ENCODE data around the gene TSHZ1.

Gene TSHZ1

DNA sequence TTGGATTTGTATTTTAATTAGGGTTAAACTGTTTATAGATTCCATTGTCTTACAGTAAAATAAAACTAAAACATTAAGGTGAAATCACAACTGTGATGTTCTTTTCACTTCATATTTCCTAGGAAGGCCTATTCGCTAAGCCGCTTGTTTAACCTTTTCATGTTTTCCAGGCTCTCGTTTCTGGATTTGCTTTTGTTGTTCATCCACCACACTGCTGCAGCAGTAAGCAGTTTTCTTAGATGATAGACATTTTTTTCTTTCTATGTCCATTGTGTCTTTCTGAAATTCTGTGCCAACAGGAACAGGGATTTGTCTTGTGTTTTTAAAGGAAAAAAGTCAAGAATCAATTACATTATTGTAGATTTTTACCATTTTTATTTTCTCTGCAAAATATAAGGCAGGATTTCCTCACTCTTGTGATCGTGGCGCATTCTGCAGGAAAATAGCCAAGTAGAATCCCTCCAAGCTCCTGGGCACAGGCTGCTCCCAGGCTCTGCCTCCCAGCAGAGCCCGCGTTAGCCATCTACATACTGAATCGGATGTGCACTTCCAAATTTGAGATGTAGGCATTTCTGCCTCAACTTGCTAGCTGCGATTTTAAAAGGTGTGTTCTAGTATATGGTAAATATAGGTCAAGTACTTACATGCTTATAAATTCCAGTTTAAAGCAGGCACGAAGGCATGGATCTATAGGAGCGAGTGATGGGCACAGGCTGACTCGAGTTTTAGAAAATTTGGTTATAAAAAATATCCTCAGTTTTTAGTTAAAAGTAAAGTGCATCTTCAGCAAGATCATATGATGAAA is 10.2 kb downstream of the TSHZ1 start:
- no peak for DNase-seq (ENCODE audit: low read depth in 2 of 2)

DNA sequence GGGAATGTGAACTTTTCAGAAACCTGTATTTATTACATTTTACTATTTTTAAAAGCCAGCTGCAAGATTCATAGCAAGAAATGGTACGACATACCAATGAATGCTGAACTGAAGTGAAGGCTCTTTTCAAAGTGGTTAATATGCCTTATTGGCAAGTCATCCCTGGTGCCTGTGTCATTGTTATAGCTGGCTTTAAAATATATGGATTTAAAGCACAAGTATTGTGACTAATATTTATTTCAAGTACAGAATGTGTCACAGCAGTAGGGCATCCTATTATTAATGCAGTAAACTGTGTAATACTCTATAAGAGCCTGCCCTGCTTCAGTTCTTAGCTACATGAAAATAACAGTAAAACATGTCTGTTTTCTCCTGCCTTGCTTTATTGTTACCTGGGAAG is 10.8 kb downstream of the TSHZ1 start:
- DNase-seq (ENCODE audit: low read depth in 2 of 2), result no peak

DNA sequence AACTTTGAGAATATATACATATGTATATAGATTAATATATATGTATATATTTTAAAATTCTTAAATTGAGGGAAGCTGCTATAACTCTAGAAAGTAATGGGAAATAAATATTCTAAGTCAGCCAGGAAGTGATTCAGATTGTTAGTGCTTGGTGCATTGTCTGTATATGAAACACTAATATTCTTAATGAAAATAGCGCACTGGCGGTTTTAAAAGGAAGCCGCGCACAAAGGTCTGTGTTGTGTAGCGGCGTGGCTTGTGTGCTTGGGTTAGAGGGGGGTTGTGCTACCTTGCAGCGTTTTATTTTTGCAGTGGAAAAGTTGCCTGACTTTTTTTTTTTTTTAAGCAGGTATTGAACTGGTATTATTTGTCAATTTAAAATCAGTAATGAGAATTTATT is 11.3 kb downstream of the TSHZ1 start:
- no peak for DNase-seq (ENCODE audit: low read depth in 2 of 2)

DNA sequence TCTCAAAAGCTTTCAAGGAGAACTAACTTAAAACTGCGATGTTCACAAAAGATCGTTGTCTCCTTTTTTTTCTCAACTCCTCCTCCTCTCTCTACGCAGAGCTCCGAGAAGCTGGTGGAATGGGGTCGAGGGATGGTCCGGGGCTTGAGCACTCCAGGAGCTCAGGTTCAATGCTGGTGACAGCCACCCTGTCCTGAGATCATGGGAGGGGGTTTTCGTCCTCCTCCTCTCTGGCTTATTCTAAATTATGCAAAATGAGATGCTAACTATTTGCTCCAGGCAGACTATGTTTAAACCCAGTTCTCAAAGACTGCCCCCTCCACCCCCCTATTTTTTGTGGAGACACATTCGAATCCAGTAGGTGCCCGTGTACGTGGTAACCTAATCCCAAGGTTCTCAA is 11.8 kb downstream of the TSHZ1 start:
- DNase-seq (ENCODE audit: low read depth in 2 of 2), result no peak

DNA sequence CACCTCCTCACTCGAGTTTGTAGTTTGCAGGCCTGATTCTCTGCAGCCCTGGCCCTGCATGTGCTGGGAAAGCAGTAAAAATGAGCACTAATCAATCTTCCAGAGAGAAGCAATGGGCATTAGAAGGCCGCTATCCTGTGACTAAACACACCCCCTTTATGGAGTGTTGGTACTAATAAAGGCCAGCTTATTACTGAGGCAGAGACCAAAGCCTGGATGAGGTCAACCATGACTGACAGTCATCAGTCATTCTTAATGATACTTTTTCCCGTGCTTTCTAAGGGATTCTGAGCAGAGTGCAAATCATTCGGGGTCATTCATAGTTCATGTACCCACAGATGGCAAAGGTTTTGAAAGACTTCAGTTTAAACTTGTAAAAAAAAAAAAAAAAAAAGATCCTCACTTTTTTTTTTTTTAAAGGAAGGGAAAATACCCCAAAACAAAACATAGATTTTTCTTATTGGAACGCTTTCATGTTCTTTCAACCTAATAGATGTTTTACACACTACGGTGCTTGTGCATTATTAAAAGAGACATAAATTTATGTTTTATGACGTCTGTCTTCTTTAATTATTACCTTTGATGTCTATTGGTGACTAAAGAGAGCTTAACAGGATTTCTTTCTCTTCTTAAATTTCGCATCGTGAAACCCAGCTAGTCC is 13.2 kb downstream of the TSHZ1 start:
- DNase-seq (ENCODE audit: low read depth in 2 of 2), result no peak

DNA sequence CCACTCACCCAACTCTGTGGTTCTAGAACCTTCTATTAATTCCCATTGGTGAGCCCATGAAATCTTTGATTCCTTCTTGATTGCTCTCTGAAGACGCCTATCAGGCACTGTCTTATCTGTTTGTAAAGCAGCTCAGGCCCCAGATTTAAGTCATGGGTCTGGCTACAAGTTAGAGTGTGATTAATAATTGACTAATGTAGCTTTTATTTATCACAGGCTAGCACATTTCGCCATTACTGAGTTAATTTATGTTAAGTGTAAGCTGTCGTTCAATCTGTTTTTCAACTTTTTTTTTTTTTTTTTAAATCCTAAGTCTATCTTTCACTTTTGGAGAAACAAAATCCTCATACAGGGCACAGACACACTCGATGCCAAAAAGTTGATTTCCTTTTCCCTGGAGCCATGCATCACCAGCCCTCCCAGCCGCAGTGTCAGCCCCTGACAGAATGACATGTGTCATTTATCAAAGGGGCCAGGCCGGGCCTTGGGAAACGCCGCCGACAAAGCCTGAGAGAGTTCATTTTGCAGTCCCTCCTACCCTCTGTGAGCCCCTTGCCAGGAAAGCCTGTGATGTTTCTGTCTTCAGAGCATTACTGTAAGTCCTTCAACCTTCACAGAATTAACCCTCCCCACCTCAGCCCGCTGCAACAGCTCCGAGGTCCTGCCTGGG is 15.8 kb downstream of the TSHZ1 start:
- no peak for DNase-seq (ENCODE audit: low read depth in 2 of 2)

DNA sequence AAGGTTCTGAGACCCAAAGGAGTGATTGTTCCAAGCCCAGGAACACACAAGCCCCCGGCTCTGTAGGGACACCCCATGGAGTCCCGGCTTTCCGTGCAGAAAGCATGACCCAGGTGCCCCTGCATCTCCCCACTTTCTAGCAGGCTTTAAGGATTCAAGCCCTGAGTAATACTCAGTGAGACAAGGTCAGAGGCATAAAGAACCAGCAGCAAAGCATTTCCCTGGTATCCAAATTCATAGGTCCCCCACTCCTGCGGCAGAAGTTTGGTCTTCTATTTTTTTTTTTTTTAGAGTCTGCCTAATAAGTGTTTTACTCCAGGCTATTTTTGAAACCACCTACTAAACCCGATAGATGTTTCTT is 16.3 kb downstream of the TSHZ1 start:
- DNase-seq (ENCODE audit: low read depth in 2 of 2), result no peak

DNA sequence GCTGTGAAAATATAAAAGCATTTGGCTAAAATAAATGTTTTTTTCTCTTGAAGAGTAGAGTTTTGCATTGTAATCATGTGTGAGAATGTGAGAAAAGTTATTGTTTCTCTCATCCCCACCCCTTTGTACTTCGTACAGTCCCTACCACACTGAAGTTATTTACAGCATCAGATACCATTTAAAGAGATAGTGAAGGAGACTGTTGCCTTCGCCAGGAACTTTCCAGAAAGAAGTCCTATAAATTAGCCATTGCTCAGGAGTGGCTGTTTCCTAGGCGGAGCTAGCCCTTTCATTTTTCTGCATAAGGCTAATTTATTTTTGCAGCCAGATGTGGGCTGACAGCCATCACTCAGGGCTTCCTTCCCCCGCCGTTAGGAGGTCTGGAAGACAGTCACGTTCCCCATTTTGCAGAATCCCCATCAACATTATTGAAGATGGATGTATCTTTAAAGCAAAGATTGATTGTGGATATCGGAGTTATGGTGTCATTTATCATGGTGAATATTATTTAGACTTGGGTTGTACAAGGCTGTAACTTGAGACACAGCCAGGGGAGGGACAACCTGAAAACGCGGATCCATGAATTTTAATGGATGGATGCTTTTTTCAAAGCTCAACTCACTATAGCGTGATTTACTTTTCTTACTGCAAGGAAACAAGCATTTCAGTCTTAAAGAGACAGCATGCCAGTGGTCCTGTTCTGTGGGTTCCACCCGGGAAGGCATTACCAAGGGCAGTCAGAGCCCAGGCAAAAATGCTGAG is 17.1 kb downstream of the TSHZ1 start:
- no peak for DNase-seq (ENCODE audit: low read depth in 2 of 2)

DNA sequence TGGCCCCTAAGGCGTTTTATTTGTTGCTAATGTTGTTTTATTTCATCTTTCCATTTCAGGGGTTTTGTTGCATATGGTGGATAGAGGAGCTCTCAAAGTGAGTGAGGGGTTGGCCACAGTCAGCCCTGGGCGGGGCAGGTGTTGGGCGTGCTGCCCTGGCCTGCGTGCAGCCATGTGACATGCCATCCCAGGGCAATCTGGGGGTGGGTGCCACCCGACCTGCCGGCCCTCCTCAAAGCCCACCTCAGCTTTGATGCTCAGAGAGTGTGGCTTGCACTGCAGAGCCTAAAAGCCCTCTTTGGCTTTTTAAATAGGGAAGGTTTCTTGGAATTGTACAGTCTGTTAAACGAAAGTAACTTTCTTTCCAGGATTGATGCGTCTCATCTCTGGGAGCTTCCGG is 18.4 kb downstream of the TSHZ1 start:
- no peak for DNase-seq (ENCODE audit: low read depth in 2 of 2)

DNA sequence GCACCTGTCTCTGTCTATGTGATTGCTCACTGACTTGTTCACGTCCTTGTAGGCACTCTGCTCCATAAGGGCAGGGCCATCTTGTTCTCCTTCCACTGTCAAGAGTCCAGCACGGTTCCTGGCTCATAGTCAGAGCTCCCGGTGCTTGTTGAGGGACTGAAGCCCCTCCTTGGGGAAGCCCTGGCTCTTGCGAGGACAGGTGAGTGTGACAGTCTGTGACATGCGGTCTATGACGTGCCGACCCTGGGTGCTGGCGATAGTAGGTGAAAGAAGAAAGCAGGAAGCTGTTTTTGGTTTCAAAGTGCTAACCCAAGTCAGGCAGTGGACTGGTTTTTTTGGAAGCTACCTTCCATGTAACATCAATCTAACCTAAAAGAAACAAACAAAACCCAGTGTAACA is 18.8 kb downstream of the TSHZ1 start:
- no peak for DNase-seq (ENCODE audit: low read depth in 2 of 2)

DNA sequence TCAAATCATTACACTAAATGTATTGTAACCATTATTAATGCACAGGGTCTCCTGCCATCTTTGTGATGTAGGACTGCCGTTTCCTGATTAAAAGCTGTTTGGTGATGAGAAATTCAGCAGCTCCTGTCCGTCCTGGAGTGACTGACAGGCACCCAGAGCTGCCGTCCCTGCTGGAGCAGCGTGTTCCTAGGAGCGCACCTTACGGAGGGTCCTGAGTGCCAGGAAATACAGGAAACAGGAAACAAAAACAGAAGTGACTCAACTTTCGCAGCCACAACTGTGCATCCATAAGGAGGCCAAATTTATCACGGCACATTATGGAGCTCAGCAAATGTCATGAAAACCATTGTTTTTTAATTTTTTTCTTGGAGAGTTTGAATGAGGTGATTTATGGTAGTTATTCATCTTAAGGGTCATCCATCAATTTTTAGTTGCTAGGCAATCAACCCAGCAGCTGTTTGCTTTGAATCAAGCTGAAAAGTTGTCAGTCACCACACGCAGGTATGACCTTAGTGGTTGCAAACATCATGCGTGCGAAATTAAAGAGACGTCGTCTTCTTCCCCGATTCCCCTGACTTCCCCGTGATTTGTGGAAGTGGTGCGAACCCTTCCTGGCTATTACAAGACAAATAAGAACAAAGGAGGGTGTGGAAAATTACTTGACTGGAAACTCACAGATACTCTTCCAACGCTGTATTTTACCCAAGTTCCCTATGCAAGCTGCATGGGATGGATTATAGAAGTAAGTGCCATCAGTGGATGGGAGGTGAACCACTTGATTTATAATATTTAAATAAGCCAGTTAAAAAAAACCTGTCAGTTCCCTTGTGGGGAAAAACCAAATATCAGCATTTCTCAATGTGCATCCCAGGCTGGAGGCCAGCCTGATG is 19.8 kb downstream of the TSHZ1 start:
- DNase-seq (ENCODE audit: low read depth in 2 of 2), result no peak

DNA sequence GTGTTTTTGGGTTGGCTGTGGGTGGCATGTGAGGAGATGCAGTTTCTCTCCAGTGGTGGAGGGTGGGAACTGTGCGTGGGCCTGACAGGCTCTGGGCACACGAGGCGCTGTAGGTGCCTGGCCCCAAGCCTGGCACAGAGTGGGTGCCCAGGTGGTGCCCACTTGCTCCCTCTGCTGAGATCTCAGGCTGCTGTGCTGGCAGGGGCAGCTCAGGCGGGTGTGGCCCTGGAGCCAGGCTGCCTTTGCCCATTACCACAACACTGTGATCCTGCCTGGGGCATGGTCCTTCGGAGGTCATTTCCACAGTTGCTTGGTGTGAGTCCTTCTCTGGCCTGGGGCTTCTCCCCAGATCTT is 20.4 kb downstream of the TSHZ1 start:
- DNase-seq (ENCODE audit: low read depth in 2 of 2), result no peak

DNA sequence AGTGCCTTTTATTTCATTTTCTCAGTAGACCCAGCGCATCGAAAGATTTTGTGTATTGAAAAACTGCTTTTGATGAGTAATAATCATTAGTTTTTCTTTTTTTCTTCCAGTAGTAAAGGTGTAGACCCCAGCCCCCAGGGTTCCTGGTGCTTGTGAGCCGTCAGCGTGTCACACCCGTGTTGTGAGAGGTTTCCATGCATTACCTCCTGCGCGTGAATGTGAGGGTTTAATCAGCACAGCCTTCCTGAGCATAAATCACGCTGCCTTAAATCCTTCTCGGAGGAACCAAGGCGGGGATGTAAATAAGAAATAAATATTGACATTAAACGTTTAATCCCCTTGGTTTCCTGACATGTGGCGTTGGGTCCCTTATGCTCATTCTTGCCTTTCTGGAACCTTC is 24.3 kb downstream of the TSHZ1 start:
- no peak for DNase-seq (ENCODE audit: low read depth in 2 of 2)

DNA sequence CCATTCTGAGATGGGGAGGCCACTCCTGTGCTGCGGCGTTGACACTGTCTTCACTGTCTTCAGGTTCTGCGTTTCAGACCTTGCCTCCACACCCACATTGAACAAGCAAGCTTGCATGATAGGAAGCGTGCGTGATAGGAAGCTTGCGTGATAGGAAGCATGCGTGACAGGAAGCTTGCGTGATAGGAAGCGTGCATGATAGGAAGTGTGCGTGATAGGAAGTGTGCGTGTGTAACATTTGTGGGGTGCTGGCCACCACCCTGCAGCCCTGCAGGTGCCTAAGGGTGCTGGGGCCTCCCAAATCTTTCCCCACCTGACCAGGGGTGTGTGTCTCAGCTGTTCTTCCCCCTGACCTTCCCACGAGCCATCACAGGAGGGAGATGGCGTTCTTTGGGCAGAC is 25.3 kb downstream of the TSHZ1 start:
- DNase-seq (ENCODE audit: low read depth in 2 of 2), result no peak

DNA sequence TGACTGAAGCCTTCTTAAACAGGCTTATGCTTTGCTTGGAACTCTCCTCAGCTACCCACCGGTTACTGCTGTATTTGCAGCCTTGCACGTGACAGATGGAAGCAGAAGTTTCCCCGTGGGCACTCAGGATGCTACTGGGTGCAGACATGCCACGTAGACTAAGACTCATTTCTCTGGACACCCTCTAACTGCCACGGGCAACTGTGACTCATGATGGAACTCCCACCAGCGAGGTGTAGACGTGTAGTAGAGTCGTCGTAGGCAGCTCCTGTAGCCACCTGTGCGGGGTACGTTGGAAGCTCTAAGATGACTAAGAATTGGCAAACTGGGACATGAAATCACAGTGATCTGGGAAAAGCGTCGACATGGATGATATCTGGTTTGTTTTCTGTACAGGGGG is 27.5 kb downstream of the TSHZ1 start:
- DNase-seq (ENCODE audit: low read depth in 2 of 2), result no peak

DNA sequence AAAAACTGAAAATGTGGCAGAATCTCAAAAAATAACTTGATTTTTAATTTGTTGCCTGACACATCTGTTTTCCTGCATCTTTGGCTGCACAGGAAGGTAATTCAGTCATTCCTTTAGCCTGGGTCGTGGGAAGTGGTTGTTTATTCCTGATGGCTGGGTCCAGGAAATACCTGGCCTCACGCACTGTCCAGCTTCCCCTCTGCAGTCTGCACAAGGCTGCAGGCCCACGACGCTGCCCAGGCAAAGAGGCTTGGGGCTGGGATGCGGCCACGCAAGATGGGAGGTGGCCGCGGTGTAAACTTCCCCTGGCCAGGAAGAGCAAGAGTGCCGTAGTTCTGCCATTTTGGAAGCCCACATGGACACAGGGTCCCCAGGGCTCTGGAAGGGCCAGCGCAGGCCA is 28.2 kb downstream of the TSHZ1 start:
- no peak for DNase-seq (ENCODE audit: low read depth in 2 of 2)

DNA sequence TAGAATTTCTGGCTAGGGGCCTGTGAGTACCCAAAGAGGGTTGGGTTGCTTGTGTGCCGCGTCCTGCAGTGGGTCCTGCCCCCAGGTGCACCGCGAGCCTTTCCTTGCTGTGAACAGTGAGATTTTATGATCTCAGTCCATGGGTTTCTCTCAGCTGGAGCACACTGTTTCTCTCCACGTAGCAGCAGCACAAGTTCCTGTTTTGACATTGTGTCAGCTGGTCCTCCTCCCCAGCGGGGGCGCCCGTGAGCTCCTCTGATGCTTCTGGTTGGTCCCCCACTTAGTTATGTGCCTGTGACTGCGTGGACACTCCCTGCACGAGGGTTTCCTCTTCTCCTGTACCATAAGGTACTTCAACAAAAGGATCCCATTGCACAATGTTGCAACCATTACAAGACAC is 29.8 kb downstream of the TSHZ1 start:
- DNase-seq (ENCODE audit: low read depth in 2 of 2), result no peak

DNA sequence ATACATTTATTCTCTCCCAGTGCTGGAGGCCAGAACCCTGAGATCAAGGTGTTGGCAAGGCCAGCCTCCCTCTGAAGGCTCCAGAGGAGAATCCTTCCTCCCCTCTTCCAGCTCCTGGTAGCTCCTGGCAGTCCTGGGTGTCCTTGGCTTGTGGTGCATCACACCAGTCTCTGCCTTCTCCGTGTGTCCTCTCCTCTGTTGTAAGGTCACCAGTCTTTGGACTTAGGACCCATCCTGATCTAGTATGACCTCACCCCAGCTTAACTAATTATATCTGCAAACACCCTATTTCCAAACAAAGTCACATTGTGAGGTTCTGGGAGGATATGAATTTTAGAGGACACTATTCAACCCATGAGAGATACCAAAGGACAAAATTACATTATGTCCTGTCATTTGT is 31.1 kb downstream of the TSHZ1 start:
- DNase-seq (ENCODE audit: low read depth in 2 of 2), result no peak

DNA sequence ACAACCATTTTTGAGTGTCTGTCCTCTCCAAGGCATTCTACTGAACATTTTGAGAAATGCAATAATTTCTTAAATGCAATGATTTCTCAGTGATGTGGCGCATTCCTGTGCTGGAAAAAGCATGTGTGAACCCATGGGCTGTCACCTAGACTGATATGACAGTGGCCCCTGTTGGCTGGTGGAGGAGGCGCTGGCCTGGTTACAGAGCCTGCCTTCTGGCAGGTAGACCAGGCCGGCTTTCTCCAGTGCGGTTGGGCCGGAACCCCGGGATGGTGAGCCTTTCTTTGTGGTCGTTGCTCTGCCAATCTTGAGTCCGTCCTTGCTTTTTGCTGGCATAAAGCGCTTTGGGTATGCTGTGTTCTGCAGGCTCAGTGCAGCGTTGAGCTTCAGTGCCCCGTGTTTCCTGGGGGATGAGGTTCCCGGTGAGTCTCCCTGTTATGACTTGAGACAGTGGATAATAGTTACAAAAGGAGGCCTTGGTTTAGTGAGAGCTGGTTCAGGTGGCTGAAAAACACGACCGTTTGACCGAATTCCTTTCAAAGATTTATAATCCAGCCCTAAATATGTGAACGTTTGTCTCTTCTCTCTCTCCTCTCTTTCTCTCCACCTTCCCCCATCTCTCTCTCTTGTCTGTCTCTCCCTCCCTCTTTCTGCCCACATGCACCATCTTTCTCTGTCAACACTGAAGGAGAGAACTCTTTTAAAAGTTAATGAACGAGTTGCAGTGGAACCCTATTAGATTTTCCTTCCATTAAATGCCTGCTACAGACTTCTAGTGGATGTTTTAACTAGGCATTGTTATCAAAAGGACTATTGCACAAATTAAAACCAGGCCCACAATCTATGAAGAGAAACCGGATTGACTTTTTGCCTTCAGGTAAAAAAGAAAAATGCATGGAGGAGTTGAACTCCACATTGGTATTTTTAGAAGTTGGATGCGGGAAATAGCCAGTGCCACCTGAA is 34.0 kb downstream of the TSHZ1 start:
- no peak for DNase-seq (ENCODE audit: low read depth in 2 of 2)
